Suprapubic skin (tissue), 4 donors: ENCODE results near the gene TGFBR1. TPM values are rescaled to one million over a fixed set of nuclear protein-coding genes. Genes with fewer than 3 reads are reported as not detected.

Source experiments
- DNase-seq, 2 donors: peaks; one replicate each; pipeline ENCODE4 v3.0.0-alpha.2; 2019; ENCODE audit warnings: low spot score in 2 of 2
- H3K27ac ChIP-seq: fragments of 200-600 bp; sonication (generic); one replicate; pipeline ENCODE4 v1.5.1; 2019
- H3K27me3 ChIP-seq: fragments of 200-600 bp; sonication (generic); one replicate; pipeline ENCODE4 v1.5.1; 2019
- H3K36me3 ChIP-seq: fragments of 200-600 bp; sonication (generic); one replicate; pipeline ENCODE4 v1.5.1; 2019
- H3K4me1 ChIP-seq: fragments of 200-600 bp; sonication (generic); one replicate; pipeline ENCODE4 v1.5.1; 2019
- H3K4me3 ChIP-seq: fragments of 200-600 bp; sonication (generic); one replicate; pipeline ENCODE4 v1.5.1; 2019; ENCODE audit warnings: mild to moderate bottlenecking
- H3K9me3 ChIP-seq: fragments of 200-600 bp; sonication (generic); one replicate; pipeline ENCODE4 v1.5.1; 2019
- CTCF ChIP-seq, 2 donors: fragments of 200-600 bp in 1 of 2; fragments of 450-650 bp in 1 of 2; sonication (generic) in 1 of 2; IDR thresholded peaks; one replicate each; pipeline ENCODE4 v1.5.1; 2016 to 2019; ENCODE audit warnings: antibody characterized with exemption in 2 of 2, mild to moderate bottlenecking in 1 of 2, moderate library complexity in 1 of 2
- EP300 ChIP-seq: sonication (generic); formaldehyde crosslinking; IDR thresholded peaks from one replicate; pipeline ENCODE4 v1.6.1; 2017; ENCODE audit warnings: antibody characterized with exemption
- POLR2A ChIP-seq, 2 donors: fragments of 450-650 bp; IDR thresholded peaks; one replicate each; pipeline ENCODE4 v1.6.1; 2017; ENCODE audit warnings: antibody characterized with exemption in 2 of 2, mild to moderate bottlenecking in 2 of 2, moderate library complexity in 2 of 2
- POLR2AphosphoS5 ChIP-seq, 3 donors: sonication (generic); formaldehyde crosslinking; IDR thresholded peaks; one replicate each; pipeline ENCODE4 v1.6.1; 2017; ENCODE audit warnings: antibody characterized with exemption in 3 of 3
- WGBS: methylation state at CpG from one replicate; pipeline ENCODE4 v1.1.5; 2018; 5-methylcytosine and 5-hydroxymethylcytosine counted together
- total RNA-seq, 4 donors: library from RNA; depleted of rRNA; stranded (reverse); fragments of >200 nt; gene quantifications; one replicate each; pipeline ENCODE4 v1.1.0, GENCODE V29; 2016

Gene TGFBR1
- total RNA-seq, 4 donors from 2014 or later: 11.3 to 19.8 (median 14.7) TPM

DNA sequence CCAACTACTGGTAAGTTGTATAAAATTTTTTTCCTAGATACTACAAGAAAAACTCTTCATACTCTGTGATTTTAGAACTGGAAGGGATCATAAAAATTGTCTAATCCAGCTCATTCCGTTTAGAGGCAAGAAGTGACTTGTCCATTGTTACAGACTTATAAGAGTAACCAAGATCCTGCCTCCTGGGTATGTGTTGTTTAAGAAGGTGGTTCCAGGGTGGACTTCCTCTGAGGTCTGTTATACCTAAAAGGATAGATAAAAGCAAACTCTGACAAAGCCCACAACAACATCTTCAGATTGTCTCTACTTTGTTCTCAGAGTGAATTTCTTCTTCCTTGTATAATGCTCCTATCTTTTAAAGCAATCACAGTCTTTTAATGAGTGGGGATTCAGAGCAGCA is 24.2 kb downstream of the TGFBR1 start:
- WGBS: 27% methylated on average over 1 of the region's 1 CpG
- no peak for DNase-seq
- Histone ChIP-seq H3K36me3 (peaks cover 4% of the 10 kb centered on the region), H3K4me3 (no peak overlapping the region), H3K27me3 (no peaks in the 10 kb centered on the region), H3K27ac (no peak overlapping the region), H3K4me1 (peaks cover 6% of the 10 kb centered on the region), H3K9me3 (no peaks in the 10 kb centered on the region)
- TF ChIP-seq CTCF (IDR thresholded peaks at IDR 0.05): no peak
- TF ChIP-seq POLR2AphosphoS5 (IDR thresholded peaks at IDR 0.05): no peak
- no peak for TF ChIP-seq POLR2A (IDR thresholded peaks at IDR 0.05)
- TF ChIP-seq EP300: no peak

GRCh38 chr9:99130069-99130468 is 25.2 kb downstream of the TGFBR1 start:
- 84% methylated on average over 3 of the region's 3 CpGs for WGBS

GRCh38 chr9:99133145-99133544 is 28.2 kb downstream of the TGFBR1 start:
- Histone ChIP-seq H3K27ac (no peak overlapping the region), H3K9me3 (no peaks in the 10 kb centered on the region), H3K4me1 (peaks cover 6% of the 10 kb centered on the region), H3K4me3 (no peak overlapping the region), H3K36me3 (peaks cover 4% of the 10 kb centered on the region), H3K27me3 (no peaks in the 10 kb centered on the region)
- DNase-seq: no peak
- 73% methylated on average over 2 of the region's 2 CpGs for WGBS
- TF ChIP-seq EP300 (no peak), CTCF (IDR thresholded peaks at IDR 0.05) (no peak), POLR2AphosphoS5 (IDR thresholded peaks at IDR 0.05) (no peak), POLR2A (IDR thresholded peaks at IDR 0.05) (no peak)

More at GRCh38 chr9:99130069-99130468, 25.2 kb downstream of the TGFBR1 start:
- H3K4me3 ChIP-seq: no peak overlapping the region
- no peak for DNase-seq
- H3K27me3 ChIP-seq: no peaks in the 10 kb centered on the region
- H3K4me1 ChIP-seq: peaks cover 6% of the 10 kb centered on the region
- no peaks in the 10 kb centered on the region for H3K9me3 ChIP-seq
- no peak overlapping the region for H3K27ac ChIP-seq
- TF ChIP-seq EP300: no peak
- no peak for TF ChIP-seq CTCF (IDR thresholded peaks at IDR 0.05)
- no peak for TF ChIP-seq POLR2A (IDR thresholded peaks at IDR 0.05)
- no peak for TF ChIP-seq POLR2AphosphoS5 (IDR thresholded peaks at IDR 0.05)
- peaks cover 4% of the 10 kb centered on the region for H3K36me3 ChIP-seq

DNA sequence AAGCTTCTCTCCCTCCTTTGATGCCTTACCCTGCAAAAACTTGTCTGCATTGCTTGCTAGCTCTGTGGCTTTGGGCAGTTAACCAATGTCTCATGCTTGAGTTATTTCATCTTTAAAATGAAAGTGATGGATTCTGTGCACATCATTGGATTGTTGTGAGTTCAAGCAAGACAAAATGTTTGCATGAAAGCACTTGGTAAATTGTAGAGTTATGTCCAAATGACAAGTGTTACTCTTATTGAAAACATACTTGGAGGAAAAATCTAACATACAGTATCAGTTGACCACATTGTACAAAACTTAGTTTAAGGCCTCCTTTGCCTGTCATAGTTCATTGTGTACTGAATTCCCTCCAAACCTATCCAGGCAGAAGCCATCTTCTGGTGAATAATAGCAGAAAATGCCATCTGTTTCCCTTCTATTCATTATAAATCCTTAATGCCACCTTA is 30.0 kb downstream of the TGFBR1 start:
- Histone ChIP-seq H3K27ac (no peak overlapping the region), H3K27me3 (no peaks in the 10 kb centered on the region), H3K4me3 (no peak overlapping the region), H3K9me3 (no peaks in the 10 kb centered on the region), H3K36me3 (peaks cover 10% of the 10 kb centered on the region), H3K4me1 (no peaks in the 10 kb centered on the region)
- no peak for TF ChIP-seq POLR2AphosphoS5 (IDR thresholded peaks at IDR 0.05)
- no peak for TF ChIP-seq POLR2A (IDR thresholded peaks at IDR 0.05)
- TF ChIP-seq EP300: no peak
- no peak for TF ChIP-seq CTCF (IDR thresholded peaks at IDR 0.05)
- DNase-seq: no peak

DNA sequence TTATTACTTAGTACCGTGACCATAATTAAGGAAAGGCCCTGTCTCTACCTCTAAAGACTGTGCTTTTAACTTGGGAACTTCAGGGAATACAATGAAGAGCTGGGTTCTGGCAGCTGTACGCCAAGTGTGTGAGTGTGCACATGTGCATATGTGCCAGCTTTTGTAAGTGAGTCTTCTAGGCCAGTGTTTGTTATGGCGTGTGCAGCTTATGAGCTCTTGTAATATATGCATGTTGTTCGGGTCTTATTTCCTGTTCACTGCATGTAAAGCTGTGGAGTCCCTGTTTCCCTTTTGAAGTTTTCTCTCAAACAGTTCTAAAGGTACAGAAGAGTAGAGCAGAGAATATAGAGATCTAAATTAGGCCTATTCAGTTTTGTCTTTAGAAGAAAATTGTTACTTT is 30.5 kb downstream of the TGFBR1 start:
- no peak overlapping the region for H3K4me3 ChIP-seq
- H3K27me3 ChIP-seq: no peaks in the 10 kb centered on the region
- H3K4me1 ChIP-seq: peaks cover 4% of the 10 kb centered on the region
- WGBS: 86% methylated on average over 4 of the region's 4 CpGs
- no peak for DNase-seq
- no peak for TF ChIP-seq POLR2A (IDR thresholded peaks at IDR 0.05)
- no peak for TF ChIP-seq EP300
- TF ChIP-seq CTCF (IDR thresholded peaks at IDR 0.05): no peak
- no peak for TF ChIP-seq POLR2AphosphoS5 (IDR thresholded peaks at IDR 0.05)
- no peaks in the 10 kb centered on the region for H3K9me3 ChIP-seq
- H3K36me3 ChIP-seq: peaks cover 7% of the 10 kb centered on the region
- H3K27ac ChIP-seq: no peak overlapping the region
